ENCODE data around the gene C13orf46.

C13orf46 gene

DNA sequence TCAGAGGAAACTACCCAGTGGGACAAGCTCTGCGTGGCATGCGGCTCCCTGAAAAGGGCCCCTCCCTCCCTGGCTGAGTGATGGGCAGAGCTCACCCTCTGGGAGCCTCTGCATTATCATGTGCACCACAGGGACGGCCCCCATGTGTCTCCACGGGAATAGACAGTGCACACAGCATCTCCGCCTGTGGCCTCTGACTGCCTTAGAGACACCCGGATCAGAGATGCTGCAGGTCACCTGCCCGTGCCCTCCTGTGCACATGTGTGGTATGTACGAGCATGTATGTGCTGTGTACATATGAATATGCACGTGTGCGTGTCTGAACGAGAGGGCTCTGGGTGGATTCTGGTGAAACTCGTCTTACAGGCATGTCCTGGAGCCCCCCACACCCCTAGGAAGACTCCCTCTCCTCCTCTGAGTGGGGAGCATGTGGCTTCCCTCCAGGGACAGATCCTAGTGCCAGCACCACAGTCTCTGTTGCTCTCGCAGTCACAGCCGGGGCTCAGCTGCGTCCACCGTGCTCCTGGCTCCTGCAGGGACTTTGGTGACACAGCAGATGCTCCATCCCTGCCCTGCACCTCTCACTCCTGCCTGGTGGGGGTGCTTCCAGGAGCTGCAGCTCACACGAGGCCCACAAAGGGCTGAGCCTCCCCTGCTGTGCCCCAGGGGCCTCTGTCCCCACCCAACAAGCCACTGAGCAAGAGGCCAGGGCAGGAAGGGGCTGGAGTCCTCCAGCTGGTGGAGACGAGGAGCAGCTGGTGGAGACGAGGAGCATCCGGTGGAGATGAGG, 19.6 kb downstream of the C13orf46 start:
- DNase-seq (ENCODE audit: low read depth), result no peak

DNA sequence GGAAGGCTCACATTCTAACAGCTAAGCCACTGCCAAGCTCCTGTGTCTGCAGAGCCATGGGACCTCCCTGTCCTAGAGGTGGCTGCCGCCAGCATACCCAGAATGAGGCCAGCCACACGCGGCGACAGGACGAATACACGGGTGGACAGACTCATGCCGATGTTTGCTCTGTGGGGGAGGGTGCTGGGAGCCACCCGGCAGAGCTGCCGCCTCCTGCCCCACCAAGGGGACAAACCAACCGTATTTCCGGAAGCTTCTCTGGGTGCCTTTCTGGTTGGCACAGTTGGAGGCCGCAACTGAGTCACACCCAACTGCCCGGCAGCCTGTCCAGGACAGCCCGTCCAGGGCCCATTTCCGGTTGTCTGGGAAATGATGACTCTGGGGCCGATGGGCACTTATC, 20.3 kb downstream of the C13orf46 start:
- DNase-seq (ENCODE audit: low read depth), result no peak

DNA sequence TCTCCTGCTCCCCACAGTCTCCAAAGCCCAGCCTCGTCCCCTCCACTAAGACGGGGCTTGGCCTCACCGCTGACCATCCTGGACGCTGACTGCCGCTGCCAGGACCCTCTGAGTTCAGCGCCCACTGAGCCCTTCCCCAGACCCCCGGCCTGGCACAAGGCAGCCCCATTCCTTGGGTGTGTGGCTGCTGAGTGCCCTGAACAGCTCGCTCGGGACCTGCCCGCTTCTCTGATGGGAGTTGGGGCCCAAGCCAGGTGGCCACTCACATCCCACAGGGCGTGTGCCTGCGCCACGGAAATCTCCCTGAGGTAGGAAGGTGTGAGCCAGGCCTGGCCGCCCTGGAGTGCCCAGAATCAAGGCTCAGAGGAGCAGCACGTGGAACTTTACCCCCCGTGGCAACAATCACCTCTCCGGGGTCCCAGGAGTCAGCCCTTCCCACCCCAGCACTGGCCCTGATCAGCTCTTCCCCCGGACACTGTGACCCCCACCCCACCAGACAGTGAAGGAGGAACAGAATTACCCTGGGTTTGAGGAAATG, 20.8 kb downstream of the C13orf46 start:
- DNase-seq (ENCODE audit: low read depth), result no peak

DNA sequence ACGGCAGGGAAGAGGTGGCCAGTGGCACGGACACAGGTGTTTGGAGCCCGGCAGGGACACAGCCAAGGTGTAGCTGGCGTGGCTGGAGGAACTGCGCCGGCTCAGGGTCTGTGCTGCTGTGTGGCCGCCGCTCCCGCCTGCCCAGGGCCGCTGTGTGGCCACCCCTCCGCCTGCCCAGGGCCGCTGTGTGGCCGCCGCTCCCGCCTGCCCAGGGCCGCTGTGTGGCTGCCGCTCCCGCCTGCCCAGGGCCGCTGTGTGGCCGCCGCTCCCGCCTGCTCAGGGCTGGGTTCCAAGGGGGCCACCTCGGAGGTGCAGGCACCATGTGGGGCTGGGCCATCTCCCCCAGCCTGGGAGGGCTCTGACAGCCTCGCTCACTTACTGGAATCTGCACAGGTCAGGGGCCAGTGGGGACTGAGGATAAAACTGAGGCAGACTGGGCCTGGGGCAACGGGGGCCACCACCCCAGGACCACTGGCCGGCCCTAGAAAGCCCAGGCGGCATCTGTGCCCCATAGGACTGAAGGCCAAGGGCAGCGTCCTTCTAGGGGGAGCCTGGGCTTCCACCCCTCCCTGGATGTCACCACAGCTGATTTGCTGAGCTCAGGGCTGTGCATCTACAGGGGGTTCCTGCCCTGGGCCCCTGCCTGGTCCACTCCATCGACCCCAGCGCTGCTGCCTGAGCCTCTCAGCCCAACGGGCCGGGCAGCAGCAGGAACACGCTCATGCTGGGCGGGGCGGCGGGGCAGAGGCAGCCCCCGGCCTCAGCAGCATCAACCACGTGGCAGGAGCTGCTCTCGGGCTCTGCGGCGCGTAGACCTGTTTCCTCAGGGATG, 21.5 kb downstream of the C13orf46 start:
- DNase-seq (ENCODE audit: low read depth), result no peak

DNA sequence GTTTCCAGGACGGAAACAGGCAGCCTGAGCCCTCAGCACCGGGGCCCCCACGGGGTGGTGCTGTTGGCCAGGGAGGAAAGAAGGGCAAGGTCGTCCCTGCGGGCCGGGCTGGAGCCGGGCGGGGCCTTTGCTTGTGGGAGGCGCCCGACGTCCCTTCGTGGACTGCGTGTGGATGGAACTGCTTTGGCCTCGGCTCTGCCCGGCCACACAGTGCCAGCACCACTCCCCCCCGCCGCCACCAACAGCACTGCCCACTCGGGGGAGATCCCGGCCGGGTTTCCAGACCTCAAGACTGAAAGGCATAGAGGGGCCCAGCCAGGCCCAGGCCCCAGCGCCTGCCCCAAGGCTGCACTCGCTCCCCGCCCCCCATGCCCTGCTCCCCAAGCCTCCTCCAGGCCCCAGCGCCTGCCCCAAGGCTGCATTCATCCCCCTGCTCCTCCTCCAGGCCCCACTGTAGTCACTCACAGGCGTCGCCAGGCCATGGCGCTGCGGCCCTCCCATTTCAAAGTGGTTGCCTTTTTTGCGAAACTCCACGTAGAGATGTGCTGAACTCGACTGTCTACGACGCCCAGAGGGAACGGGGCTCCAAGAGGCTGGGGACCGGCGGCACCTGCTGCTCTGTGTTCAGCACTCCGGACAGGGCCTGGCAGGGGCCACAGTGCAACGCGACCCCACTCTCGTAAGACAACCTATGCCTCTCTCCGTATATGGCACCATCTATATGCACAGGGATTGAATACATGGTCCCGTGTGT, 22.5 kb downstream of the C13orf46 start:
- no peak for DNase-seq (ENCODE audit: low read depth)

DNA sequence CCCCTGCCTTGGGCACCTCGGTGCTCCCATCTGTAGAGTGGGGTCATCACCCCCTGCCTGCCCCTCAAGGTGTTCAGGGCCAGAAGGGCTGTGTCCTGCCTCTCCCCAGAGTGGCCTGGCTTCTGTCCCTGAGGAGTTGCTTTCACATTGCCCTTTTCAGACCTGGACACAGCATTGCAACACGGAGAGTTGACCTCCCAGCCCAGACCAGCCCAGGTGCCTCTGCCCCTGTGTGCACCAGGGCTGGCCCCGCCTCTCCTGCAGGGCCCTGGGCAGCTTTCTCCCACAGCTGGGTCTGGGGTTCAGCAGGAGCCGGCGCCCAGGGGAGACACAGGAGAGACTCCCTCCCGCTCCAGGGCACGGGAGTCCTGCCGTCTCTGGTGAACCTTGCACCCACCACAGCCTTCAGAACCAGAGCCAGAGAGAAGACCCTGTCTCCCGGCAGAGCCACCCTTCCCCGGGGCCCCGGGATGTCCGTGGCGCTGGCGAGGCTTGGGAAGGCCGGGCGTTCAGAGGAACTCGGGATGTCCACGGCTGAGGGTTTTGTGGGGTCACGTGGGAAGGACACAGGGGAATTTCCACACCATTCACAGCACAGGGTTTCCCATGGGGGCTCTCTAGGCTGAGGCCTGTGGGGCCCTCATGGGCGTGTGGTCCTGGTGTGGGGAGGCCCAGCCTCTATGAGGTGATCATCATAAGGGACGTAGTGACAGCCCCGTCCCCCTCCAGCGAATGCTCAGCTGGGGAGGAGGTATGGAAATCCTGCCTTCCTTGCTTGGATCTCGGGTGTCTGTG, 23.2 kb downstream of the C13orf46 start:
- no peak for DNase-seq (ENCODE audit: low read depth)

DNA sequence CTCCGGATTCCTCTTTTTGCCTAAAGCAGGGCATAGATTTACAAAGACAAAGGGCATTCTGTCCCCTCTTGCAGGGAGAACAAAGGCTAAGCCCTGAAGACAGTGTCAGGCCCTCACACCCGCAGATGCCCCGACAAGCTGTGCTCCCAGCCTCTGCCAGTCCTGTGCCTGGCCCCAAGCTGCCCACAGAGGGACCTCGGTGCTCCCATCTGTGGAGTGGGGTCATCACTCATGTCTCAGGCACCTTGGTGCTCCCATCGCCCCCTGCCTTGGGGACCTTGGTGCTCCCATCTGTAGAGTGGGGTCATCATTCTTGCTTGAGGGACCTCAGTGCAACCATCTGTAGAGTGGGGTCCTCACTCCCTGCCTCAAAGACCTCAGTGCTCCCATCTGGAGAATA, 24.3 kb downstream of the C13orf46 start:
- DNase-seq (ENCODE audit: low read depth), result no peak

DNA sequence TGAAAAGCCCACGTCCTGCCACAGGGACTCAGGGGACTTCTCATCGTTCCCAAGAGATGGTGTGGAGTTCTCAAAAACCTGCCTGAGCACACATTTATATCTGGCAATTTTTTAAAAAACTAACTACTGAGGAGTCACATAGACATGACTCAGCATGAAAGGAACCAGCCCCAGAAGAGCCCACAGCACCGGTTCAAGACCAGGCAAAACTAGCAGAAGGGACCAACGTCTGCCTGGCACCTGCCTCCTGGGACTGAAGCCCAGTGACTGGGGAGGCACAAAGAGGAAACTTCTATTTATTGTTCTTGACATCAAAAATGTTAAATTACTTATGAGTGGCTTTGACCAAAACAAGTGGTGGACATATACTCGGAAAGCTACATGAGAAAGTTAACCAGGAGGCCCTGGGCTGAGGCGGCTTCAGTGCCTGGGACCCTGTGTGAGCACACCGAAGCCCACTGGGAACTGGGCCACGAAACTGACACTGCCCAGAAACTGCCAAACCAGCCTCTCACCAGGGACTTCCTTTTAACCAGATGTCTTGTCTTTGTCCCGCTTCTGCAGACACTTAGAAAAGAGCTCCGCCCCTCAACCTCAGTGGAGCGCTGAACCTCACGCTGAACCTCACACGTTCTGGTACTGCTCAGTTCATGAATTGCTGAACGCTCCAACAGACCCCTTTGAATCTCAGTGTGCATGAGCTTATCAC, 25.7 kb downstream of the C13orf46 start:
- DNase-seq (ENCODE audit: low read depth), result no peak

DNA sequence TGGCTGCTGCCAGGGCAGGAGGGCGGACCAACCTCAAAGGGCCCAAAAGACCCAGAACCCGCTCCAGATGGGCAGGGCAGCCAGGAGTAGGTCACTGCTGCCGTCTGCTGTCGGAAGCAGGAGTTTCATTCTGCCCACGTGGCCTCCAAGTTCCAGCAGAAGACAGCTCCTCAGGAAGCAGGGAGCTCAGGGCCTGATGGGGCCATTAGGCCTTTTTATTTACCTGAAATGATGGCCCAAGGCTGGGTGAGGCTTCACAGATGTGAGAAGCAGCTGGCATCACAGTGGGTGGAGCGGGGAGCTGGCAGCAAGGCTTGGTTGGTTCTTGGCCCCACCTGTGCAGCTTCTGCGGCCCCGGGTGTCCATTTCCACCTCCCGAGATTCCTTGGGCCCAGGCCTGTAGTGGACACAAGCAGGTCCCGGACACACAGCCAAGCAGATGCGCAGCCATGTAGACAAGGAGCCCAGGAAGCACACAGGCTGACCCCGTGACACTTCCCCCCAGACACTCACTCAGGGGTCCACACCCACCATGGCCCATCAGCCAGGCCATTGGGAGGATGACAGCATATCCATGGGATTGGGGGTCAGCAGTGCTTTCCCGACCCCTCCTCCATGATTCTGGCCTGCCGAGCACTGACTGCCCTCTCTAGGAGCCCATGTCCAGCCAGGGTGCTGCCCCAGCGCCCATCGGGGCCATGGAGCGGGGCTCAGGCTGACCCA, 26.4 kb downstream of the C13orf46 start:
- DNase-seq (ENCODE audit: low read depth), result no peak

DNA sequence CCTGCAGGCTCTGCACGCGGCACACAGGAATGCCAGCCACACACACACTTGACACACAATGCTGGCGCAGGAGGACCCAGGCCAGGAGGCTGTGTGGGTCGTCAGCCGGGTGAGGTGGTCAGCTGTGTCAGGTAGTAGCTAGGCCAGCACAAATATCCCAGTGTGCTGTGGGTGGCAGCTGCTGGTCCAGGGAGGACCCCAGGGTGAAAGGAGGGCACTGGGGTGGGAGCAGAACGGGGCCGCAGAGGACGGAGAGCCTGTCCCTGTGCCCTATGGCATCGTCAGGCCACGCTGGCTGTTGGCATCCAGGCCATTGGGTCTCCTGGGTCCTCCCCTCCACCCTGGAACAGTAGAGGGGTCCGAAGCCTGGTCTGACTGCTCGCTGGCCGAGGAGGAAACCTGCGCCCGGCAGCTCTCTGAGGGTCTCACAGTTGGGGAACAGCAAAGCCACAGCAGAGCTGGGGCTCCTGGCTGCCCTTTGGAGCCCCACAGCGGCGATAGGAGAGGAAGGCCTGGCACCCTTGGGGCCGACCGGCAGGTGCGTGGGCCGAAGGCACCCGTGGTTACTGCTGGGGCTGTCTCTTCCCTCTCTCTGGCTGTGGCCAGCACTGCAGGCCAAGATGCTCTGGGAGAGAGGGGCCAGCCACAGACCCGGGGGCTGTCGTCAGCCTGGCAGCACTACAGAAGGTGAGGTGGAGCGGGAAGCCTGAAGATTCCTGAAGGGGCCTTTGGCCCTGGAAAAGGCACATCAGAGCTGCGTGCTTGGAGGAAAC, 27.3 kb downstream of the C13orf46 start:
- no peak for DNase-seq (ENCODE audit: low read depth)

DNA sequence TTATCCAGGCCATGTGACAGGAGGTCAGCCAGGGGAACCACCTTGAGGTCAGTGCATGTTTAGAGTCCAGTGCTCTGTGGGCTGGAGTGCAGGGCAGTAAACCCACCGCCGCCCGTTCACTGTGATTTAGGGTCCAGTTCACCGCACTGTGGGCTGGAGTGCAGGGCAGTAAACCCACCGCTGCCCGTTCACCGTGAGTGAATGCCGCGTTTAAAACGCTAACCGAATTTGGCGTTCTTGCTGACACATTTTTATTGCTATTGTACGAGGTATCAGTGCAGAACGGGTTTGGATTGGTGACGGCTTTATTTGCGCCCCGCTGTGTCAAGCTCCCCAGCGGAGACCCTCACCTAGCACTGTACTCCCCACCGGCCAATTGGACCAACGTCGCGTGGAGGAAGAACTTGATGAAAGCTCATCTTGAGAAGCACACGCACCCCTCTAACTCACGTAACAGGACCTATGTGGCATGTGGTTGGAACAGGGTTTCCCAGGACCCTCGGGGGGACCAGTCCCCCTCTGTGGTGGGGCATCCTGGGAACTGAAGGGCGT, 27.9 kb downstream of the C13orf46 start:
- DNase-seq (ENCODE audit: low read depth), result no peak

DNA sequence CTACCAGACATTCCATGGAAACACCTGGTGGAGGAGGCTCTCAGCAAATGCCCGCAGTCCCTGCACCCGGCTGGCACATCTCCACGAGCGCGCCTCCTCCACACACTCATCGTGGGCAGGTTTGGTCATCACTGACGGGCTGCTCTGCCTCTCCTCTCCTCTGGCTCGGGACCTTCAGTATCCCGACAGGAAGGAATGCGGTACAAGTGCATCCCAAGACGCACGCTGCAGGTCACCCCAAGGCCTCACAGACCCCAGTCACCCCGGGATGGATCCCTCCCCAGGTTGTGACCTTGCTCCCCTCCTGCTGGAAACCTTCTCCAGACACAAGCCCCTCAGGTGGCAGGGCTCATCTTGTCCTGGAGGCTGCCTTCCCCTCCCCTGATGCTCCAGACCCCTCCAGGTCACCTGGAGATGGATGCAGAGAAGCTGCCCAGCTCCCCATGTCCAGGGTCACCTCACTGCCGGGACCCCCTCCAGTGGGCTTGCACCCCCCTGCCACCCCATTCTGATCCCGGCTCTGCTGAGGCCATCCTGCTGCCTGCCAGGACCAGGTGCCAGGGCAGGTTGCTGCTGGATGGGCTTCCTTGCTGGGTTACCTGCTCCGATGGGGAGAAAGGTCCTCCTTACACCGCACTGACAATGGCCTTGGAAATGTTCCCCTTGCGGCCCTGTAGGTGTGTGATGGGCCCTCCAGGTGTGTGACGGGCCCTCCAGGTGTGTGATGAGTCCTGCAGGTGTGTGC, 29.9 kb downstream of the C13orf46 start:
- DNase-seq (ENCODE audit: low read depth), result no peak

DNA sequence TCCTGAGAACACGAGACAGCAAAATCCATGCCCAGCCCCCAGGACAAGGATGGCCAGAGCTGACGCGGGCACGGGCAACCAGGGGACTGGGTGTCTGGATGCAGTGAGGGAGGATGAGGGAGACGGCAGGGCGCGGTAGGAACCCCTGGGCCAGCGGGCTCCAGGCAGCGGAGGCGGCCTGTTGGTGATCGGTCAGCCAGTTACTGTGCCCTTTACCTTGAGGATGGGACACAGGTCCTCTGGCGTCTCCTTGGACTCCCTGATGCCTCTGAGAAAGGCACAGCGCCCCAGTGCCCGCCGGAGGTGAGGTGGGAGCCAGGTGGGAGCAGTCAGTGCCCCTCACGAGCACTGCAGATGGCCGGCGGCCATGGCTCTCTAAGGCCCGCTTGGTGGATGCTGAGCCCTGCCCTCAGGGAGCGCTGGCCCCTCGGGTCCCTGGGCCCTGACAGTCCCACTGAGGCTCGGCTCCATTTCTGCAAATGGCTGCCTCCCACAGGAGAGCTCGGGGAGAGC, 31.2 kb downstream of the C13orf46 start:
- DNase-seq (ENCODE audit: low read depth), result no peak

DNA sequence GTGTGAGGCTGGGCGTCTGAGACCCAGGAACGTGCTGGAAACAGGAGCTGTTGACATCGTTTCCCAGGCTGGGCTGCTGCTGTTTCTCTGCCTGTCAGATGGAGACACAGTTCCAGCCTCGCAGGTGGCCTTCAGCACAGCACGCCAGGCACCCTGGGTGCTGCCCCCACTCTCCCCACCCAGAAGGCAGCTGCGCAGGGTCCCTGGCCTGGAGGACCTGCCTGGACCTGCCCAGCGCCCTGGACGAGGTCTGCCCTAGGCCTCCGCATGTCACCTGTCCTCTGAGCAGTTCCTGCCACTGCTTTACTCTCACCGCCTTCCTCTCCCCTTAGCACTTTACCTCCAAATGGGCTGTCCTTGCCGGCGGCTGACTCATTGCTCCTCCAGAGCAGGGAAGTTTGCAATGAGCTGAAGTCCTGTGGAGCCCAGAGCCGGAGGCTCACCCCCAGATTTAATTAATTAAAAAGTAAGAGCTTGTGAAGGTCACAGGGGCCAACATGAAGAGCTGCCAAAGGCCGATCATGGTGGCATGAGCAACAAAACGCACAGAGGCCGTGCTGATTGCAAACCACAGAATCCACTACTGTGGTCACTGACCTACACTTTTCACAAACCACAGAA, 32.2 kb downstream of the C13orf46 start:
- DNase-seq (ENCODE audit: low read depth), result no peak

DNA sequence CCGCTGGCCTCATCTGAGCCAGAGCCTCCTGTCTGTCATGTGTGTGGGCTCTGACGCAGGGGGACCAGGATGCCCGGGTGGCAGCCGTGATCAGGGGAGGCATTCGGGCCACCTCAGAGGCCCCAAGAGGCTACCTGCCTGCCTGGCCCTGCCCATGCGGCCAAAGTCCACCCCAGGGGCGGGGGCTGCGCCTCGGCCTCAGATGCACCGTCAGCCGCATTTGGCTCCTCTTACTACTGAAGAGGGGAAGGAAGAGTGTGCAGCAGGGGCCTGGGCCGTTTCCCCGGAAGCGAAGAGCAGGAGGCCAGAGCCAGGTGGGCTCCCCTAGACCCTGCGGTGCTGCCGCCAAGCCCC, 34.0 kb downstream of the C13orf46 start:
- DNase-seq (ENCODE audit: low read depth), result no peak

DNA sequence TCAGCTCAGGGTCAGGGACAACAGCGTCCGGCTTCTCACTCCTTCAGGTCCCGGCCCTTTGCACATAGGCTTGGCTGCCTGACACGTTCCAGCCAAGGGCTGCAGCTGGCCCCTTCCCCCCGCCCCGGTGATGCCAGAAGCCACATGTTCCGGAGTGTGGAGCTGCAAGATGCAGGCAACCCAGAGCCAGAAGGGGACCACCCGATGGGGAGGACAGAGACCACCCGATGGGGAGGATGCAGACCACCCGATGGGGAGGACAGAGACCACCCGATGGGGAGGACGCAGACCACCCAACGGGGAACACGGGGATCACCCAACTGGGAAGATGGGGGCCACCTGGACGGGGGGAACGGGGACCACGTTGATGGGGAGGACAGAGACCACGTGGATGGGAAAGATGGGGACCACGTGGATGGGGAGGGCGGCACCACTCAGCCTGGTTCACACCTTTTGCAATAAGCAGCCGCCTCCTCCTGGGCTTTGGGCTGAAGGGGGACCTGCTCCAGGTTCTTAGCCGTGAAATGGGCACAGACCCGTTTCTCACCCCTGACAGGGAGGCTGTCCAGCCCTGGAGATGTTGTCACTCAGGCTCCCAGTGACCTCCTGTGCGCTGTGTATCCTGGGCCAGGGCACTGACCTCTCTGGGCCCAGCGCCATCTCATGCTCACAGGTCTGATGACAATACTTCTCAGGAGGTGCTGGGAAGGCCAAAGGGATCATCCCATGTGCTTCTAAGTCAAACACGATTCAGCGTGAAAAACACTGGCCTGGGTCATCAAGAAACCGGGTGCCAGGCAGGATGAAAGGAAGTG, 34.5 kb downstream of the C13orf46 start:
- DNase-seq (ENCODE audit: low read depth), result no peak

DNA sequence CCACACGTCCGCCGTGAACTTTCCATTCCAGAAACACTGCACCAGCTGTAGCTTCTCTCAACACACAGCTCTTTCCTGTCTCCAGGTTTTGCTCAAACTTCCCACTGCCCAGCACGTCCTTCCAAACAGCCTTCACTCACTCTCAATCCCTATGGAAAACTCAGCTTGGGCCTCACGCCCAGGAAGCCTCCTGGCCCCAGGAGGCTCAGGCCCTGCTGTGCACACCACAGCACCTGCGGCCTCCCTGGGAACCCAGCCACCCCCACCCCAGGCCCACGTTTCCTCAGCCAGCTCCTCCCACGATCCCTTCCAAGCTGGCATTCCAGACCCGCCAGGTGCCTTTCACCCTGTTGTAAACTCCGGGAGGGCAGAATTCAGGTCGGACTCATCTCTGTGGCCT, 35.2 kb downstream of the C13orf46 start:
- DNase-seq (ENCODE audit: low read depth), result no peak
